Panc1 (cell line): ENCODE data around the gene CCDC148. TPM values are rescaled to one million over a fixed set of nuclear protein-coding genes. Genes with fewer than 3 reads are reported as not detected.

Source experiments
- ATAC-seq: fragments of 200-7000 bp; cut with Tn5 transposase; 2 replicates; pipeline ENCODE4 v1.9.1; 2020; ENCODE audit warnings: mild to moderate bottlenecking, moderate library complexity
- BruUV-seq: library from RNA; stranded (reverse); fragments of 400-500 nt; replicated peaks from 2 replicates; lab custom pipeline; 2021; lab: Mats Ljungman, UMichigan
- CTCF ChIA-PET: fragments of 300-600 bp; sonication (Branson Sonifier 250); formaldehyde crosslinking; loops from one replicate; lab custom pipeline; 2022; ENCODE audit warnings: antibody characterized with exemption; lab: Charles Lee
- POLR2A ChIA-PET: fragments of 300-600 bp; sonication (Branson Sonifier 250); formaldehyde crosslinking; loops from one replicate; lab custom pipeline; 2022; ENCODE audit warnings: antibody characterized with exemption; lab: Charles Lee
- DNase-seq: peaks from one replicate; pipeline ENCODE4 v3.0.0-alpha.2; 2010; ENCODE audit warnings: low read depth, low spot score
- H3K27ac ChIP-seq: 2 replicates; pipeline ENCODE4 v1.5.1; 2011; ENCODE audit warnings: mild to moderate bottlenecking, low read length, inconsistent platforms
- H3K27me3 ChIP-seq: fragments of 200-500 bp; sonication (Bioruptor generic); 2 replicates; pipeline ENCODE4 v1.6.0; 2014; ENCODE audit warnings: low read length, inconsistent platforms; ENCODE audit not compliant: control insufficient read depth, insufficient read depth
- H3K36me3 ChIP-seq: fragments of 200-500 bp; sonication (Bioruptor generic); 2 replicates; pipeline ENCODE4 v1.5.1; 2014; ENCODE audit warnings: inconsistent platforms, mild to moderate bottlenecking, low read length, moderate library complexity; ENCODE audit not compliant: control insufficient read depth, insufficient read depth
- H3K4me1 ChIP-seq: 2 replicates; pipeline ENCODE4 v1.5.1; 2011; ENCODE audit warnings: inconsistent platforms, mild to moderate bottlenecking, low read length, moderate library complexity; ENCODE audit not compliant: control insufficient read depth, insufficient read depth
- H3K4me3 ChIP-seq, 2 experiments: 2 replicates each; pipeline ENCODE4 v1.5.1; 2011 to 2012; ENCODE audit warnings: low read depth in 2 of 2, low read length in 2 of 2, mild to moderate bottlenecking in 2 of 2, inconsistent platforms in 1 of 2, moderate library complexity in 1 of 2
- H3K9me3 ChIP-seq: fragments of 200-500 bp; sonication (Bioruptor generic); 2 replicates; pipeline ENCODE4 v1.5.1; 2014; ENCODE audit warnings: low read depth, mild to moderate bottlenecking, inconsistent platforms, low read length, moderate library complexity; ENCODE audit not compliant: control insufficient read depth, insufficient read depth
- CTCF ChIP-seq: fragments of 450-650 bp; IDR thresholded peaks from 2 replicates; pipeline ENCODE4 v1.5.1; 2017; ENCODE audit warnings: mild to moderate bottlenecking
- POLR2AphosphoS5 ChIP-seq: IDR thresholded peaks from 2 replicates; pipeline ENCODE4 v1.6.1; 2012; ENCODE audit warnings: mild to moderate bottlenecking, low read depth, low read length, moderate library complexity
- REST ChIP-seq, 2 experiments: IDR thresholded peaks; 2 replicates each; pipeline ENCODE4 v1.6.1; 2011 to 2012; ENCODE audit warnings: low read depth in 2 of 2, control low read depth in 1 of 2, low read length in 1 of 2, mild to moderate bottlenecking in 1 of 2, moderate library complexity in 1 of 2; ENCODE audit not compliant: insufficient read depth in 1 of 2
- SIN3A ChIP-seq: IDR thresholded peaks from 2 replicates; pipeline ENCODE4 v1.6.1; 2012; ENCODE audit warnings: low read depth, mild to moderate bottlenecking, low read length, moderate library complexity, borderline replicate concordance; ENCODE audit not compliant: insufficient read depth
- TCF7L2 ChIP-seq: IDR thresholded peaks from 2 replicates; pipeline ENCODE4 v1.6.1; 2011; ENCODE audit warnings: mild to moderate bottlenecking, low read depth, low read length, inconsistent platforms
- in situ Hi-C: cut with HindIII; loops from 2 replicates; pipeline ENCODE4 v1.10.0; 2016; ENCODE audit warnings: low sequenced_read_pairs, low pct_unique_long_range_greater_than_20kb
- intact Hi-C: fragments of 100-400 bp; cut with micrococcal nuclease; formaldehyde crosslinking; loops from one replicate; pipeline ENCODE4 v1.10.0; 2022; ENCODE audit not compliant: unreplicated experiment
- total RNA-seq: library from RNA; stranded (reverse); gene quantifications from one replicate; pipeline ENCODE4 v1.2.1, GENCODE V29; 2021; ENCODE audit not compliant: unreplicated experiment

The CCDC148 gene
- total RNA-seq, 1 experiment from 2014 or later = 0.92 TPM

GRCh38 chr2:158276619-158277471 lies 179.7 kb downstream of the CCDC148 start:
- ChIA-PET POLR2A (no interaction called here), CTCF (no interaction called here)
- in situ Hi-C loops (no loop called here), intact Hi-C loops (no loop called here)
- BruUV-seq = no TSS peak
- no peak overlapping the region for H3K27ac ChIP-seq
- H3K36me3 ChIP-seq = no peaks in the 10 kb centered on the region
- H3K9me3 ChIP-seq = no peaks in the 10 kb centered on the region
- no peak for DNase-seq
- no peaks in the 10 kb centered on the region for H3K4me1 ChIP-seq
- H3K27me3 ChIP-seq = no peaks in the 10 kb centered on the region; the same call in 1 of the 2 replicates
- H3K4me3 ChIP-seq = no peak overlapping the region
- ATAC-seq = no peak
- TF ChIP-seq TCF7L2 (no peak), REST (IDR thresholded peaks at IDR 0.05; ENCODE audit: insufficient read depth in 1 of 2, low read depth in 2 of 2, low read length in 1 of 2) (no peak), CTCF (no peak), SIN3A (no peak), POLR2AphosphoS5 (no peak)

GRCh38 chr2:158273791-158274190 lies 182.8 kb downstream of the CCDC148 start:
- no peak overlapping the region for H3K4me3 ChIP-seq
- intact Hi-C loops (no loop called here), in situ Hi-C loops (no loop called here)
- peaks cover 3% of the 10 kb centered on the region; the same call in 1 of the 2 replicates for H3K27me3 ChIP-seq
- no peaks in the 10 kb centered on the region for H3K36me3 ChIP-seq
- ATAC-seq (no peak), DNase-seq (no peak)
- no peak overlapping the region for H3K27ac ChIP-seq
- BruUV-seq = no TSS peak
- ChIA-PET CTCF (no interaction called here), POLR2A (no interaction called here)
- TF ChIP-seq CTCF (no peak), TCF7L2 (no peak), REST (IDR thresholded peaks at IDR 0.05; ENCODE audit: insufficient read depth in 1 of 2, low read depth in 2 of 2, low read length in 1 of 2) (no peak), SIN3A (no peak), POLR2AphosphoS5 (no peak)
- H3K4me1 ChIP-seq = no peaks in the 10 kb centered on the region
- no peaks in the 10 kb centered on the region for H3K9me3 ChIP-seq
